Stimulated activated CD4-positive, alpha-beta T cell treated with anti-CD3 and anti-CD28 coated beads, Interleukin-1b, Interleukin-23, amount 100 ng/mL, for 48 hours (primary cell): ENCODE results near the gene ABCD1.
A peak's percentile ranks its signal among the peaks of the same experiment; 100 is the strongest.
"Not testable (repeated sequence)": the region's sequence is repeated elsewhere in the genome, so short reads cannot be mapped to it uniquely, and the experiment has no call there.

Source experiments
- DNase-seq: peaks from one replicate; pipeline ENCODE4 v3.0.0-alpha.2; 2020

ABCD1 gene

GRCh38 chrX:153714256-153714655 is 10.4 kb upstream of the ABCD1 start:
- no peak for DNase-seq

DNA sequence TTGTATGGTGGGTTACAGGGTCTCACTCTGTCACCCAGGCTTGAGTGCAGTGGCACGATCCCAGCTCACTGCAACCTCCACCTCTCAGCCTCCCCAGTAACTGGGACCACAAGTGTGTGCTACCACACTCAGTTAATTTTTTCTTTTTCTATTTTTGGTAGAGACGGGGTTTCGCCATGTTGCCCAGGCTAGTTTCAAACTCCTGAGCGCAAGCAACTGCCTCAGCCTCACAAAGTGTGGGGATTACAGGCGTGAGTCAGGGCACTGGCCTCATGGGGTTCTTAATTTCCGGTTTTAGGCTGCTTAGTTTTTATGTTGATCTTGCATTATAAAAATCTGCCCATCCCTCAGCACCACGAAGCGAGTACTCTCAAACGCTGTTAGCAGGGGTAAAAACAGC is 7.2 kb upstream of the ABCD1 start:
- DNase-seq: no peak

DNA sequence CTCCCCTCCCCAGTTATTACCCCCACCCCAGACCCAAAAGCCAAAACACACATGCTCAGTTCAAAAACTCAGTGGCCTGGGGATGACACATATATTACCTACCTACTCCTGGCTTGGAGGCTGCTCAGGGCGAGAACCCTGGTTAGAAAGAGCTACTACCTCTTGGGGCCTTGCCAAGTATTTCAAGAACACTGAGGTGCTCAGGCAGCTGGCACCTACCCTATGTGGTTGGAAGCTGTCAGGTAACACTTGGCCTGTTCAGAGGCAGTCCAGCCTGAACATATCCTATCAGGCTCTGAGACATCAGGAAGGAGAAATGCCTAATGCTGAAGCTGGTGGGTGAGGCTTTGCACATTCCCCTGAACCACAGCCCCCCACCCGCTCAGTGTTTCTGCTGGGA is 5.4 kb upstream of the ABCD1 start:
- no peak for DNase-seq

DNA sequence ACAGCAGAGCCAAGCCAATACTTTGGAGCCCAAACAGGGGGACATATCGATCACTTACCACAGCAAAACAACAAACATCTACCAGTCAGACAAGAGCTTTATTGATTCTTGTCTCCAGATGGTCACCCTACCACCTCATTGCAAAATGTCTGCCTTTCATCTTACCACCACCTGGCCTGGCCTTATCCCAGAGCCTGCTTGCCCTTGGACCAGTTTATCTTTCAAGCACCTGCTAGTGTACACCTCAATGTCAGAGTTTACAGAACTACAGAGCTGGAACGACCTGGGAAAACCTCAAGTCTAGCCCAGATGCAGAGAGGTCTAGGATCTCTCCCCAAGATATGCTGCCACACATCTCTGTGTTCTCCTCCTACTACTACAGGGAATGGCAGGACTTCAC is 5.0 kb upstream of the ABCD1 start:
- DNase-seq: no peak

- no peak for DNase-seq
These were observed 1.8 kb upstream of the ABCD1 start for GRCh38 chrX:153722704-153723350.

DNA sequence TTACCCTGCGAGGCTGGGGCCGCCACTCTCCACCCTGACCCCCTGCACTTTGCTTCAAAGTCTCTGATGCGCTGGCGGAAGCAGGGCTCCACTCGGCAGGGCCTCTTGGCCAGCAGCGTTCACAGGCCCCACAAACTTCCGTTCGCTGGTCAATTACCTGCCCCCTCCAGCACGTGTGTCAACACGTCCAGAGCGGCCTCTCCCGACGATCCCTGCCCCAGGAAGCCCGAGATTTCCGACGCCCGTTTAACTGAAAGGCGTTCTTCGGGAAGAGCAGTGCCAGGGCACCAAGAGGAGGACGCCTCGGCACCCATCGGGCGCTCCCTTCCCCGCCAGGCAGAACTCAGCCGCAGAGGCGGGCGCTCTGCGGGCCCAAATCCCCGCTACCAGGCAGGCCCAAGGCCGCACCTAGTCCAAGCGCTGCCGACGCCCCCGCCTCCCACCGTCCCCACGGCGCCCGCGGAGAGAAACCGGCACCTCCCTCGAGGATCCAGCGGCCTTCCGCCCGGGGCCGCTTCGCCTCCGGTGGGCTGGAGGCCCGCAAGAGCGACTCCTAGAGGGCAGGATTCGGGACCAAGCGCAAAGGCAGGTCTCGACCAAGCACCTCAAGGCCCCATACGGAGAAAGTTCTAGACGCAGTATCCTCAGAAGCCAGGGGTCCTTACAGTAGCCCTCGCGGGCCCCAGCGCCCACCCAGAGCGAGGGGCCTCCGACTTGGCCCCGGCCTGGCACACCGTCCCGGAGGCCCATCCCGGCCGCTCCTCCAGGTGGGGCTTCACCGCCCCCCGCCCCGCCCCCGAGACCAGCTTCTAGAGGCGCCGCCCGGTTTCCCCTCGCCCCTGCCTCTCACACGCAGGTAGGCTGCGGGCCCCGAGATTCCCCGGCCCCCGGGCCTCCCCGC is 1.1 kb upstream of the ABCD1 start:
- peak; percentile 42 for DNase-seq

DNA sequence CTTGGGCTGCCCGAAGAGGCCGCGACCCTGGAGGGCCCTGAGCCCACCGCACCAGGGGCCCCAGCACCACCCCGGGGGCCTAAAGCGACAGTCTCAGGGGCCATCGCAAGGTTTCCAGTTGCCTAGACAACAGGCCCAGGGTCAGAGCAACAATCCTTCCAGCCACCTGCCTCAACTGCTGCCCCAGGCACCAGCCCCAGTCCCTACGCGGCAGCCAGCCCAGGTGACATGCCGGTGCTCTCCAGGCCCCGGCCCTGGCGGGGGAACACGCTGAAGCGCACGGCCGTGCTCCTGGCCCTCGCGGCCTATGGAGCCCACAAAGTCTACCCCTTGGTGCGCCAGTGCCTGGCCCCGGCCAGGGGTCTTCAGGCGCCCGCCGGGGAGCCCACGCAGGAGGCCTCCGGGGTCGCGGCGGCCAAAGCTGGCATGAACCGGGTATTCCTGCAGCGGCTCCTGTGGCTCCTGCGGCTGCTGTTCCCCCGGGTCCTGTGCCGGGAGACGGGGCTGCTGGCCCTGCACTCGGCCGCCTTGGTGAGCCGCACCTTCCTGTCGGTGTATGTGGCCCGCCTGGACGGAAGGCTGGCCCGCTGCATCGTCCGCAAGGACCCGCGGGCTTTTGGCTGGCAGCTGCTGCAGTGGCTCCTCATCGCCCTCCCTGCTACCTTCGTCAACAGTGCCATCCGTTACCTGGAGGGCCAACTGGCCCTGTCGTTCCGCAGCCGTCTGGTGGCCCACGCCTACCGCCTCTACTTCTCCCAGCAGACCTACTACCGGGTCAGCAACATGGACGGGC is 579 bp downstream of the ABCD1 start:
- no peak for DNase-seq

GRCh38 chrX:153725832-153726285 is 1.2 kb downstream of the ABCD1 start:
- DNase-seq: no peak

DNA sequence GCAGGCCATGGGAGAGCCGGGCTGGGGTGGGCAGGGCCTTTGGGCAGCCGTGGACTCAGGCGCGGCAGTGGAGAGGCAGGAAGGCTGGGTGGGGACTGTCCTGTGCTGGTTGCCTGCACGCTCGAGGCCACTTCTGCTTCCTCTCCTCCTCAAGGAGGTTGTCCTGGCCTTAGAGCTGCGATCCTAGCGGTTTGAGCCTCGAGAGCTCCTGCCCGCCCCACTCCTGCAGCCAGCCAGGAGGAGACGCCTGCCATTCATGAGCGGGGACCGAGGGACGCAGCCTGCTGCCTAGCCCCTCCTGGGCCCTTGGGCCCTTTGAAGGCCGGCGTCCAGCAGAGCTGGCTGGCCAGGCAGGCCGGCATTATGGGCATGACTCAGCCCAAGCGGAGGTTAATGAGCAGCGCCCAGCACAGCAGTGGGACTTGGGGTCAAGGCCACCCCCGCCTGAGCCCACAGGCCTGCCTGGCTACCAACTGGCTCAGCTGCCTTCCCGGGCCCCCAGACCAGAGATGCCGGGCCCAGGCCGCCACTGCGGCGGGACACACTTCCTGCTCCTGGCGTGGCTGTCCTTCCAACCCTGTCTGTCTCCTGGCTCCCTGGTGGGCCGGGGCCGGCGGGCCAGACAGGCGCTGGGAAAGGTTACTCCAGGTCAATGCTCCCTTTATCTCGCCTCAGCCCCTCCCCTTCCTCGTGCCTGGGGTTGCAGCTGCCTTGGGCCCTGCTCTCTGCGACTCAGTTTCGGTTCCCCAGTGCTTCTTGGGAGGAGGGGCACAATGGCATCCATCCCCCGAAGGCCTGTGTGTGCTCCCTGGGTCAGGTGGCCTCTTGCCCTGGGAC is 1.8 kb downstream of the ABCD1 start:
- no peak for DNase-seq

- DNase-seq: no peak
These were observed 2.7 kb downstream of the ABCD1 start for GRCh38 chrX:153727123-153727931.

DNA sequence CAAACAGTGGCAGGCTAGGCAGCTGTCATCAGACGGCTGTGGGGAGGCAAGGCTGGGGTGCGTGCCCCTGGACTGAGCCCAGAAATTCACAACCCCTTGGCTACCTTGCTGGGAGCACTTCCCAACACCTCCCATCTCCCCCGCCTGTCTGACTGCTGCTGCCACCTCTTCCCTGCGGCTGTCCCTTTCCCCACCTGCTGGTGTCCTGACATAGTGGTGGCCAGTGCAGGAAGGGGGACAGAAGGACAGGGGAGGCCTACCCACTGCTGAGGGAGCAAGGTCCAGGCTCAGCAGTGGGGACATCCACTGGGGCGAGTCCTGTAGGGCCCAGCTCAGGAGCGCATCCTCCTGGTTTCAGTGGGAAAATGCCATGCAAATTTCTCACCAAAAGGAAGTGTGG is 3.4 kb downstream of the ABCD1 start:
- no peak for DNase-seq

DNA sequence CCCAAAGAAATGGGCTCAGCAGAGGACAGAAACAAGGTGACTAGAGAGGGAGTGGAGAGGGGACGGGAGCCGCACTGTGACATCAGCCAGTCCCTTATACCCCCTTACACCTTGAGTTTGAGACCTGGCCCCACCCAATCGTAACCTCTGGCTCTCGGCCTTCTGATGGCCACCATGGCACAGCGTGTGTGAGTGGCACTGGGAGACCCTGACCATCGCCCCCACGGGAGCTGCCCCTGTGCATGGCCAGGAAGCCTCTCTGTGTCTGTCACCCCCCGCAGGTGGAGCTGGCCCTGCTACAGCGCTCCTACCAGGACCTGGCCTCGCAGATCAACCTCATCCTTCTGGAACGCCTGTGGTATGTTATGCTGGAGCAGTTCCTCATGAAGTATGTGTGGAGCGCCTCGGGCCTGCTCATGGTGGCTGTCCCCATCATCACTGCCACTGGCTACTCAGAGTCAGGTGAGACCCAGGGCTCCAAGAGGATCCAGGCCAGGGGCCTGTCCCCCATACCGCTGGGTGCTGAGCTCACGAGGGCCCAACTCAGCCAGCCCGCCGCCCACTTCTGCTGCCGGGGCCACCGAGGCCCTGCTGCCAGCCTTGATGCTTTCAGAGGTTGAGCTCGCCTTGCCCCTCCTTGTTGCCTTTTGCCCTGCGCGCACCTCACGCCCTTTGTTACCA is 4.4 kb downstream of the ABCD1 start:
- DNase-seq: no peak

DNA sequence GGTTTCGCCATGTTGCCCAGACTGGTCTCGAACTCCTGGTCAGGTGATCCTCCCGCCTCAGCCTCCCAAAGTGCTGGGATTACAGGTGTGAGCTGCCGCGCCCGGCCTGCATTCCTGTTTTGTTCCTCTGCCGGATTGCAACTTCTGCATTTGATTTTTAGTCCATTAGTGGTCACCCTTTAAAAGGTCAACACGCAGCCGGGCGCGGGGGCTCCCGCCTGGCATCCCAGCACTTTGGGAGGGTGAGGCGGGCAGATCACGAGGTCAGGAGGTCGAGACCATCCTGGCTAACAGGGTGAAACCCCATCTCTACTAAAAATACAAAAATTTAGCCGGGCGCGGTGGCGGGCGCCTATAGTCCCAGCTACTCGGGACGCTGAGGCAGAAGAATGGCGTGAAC is 5.5 kb downstream of the ABCD1 start:
- not testable (repeated sequence) for DNase-seq

DNA sequence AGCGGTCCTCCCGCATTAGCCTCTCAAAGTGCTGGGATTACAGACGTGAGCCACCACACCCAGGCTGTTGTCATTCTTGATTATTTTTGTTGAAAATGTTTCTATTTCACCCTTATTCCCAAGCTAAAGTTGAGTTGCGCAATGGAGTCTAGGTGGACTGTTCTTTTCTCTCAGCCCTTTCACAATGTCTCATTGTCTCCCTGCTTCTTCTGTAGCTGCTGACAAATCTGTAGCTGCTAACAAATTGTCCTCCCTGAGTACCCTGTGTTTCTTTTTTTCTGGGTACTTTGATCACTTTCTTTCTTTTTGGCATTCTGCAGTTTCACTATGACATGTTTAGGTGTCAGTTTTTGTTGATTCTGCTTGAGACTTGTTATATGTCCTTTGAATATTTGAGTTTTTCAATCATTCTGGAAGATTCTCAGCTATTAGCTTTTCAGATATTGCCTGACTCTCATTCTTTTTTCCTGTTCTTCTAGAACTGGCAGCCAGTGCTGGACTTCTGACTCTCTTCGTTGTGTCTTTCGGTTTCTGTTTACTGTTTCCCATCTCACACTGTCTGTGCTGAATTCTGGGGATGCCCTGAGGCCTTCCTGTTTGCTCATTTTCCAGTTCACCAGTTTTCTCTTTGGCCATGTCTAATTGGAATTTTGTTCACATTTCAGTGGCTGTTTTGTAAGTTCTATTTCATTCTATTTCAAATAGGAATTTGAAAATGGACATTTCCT is 6.6 kb downstream of the ABCD1 start:
- DNase-seq: no peak

- no peak for DNase-seq
These were observed 7.2 kb downstream of the ABCD1 start for GRCh38 chrX:153731845-153732215.

DNA sequence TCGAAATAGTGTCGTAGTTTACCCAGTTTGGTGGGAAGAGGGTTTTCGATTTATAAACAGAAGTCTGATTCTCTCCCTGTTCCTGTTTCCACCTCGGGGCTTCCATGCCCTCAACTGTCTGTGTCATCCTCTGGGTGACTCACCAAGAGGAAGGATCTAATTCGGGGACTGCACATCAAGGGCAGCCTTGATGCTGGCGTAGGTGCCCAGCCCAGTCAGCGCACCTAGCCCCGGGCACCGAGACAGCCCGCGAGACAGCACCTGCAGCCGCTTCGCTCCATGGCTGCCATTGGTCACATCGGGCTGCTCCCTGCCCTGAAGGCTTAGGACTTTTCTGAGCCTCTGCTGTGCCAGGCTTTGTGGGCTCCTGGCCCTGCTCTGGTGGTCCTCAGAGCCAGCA is 7.7 kb downstream of the ABCD1 start:
- no peak for DNase-seq

DNA sequence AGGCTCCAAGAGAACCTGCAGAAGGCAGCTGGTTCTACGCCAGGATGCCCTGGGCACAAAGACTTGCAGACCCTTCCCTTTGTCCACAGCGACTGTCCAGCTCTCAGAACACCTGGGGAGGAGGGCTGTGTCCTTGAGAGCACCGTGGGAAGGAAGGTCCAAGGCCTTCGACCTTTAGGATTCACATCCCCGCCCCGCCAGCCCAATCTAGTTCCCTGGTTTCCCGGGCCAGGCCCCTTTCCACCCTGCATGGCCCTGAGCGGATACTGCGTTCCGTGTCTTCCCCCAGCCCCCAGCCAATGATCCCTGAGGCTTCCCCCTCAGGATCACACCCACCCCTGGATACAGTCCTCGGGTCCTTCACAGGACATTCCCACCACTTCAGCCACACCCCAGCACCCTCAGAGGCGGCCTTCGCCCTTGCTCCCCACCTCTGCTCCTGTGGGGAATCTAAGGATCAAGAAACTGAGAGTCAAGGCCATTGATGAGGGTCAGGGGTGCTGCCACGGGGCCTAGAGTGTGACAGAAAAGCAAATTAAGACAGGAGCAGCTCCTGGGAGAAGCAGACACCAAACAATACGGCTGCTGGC is 9.1 kb downstream of the ABCD1 start:
- no peak for DNase-seq

DNA sequence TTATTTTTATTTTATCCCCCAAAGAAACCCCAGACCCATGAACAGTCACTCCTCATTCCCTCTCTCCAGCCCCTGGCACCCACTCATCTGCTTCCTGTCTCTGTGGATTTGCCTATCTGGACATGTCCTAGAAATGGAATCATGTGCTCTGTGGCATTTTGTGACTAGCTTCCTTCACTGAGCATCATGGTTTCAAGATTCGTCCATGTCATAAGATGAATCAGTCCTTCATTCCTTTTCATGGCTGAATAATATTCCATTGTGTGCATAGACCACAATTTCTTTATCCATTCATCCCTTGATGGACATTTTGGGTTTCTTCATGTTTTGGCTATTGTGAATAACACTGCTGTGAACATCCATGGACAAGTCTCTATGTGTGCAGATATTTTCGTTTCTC is 10.2 kb downstream of the ABCD1 start:
- no peak for DNase-seq

DNA sequence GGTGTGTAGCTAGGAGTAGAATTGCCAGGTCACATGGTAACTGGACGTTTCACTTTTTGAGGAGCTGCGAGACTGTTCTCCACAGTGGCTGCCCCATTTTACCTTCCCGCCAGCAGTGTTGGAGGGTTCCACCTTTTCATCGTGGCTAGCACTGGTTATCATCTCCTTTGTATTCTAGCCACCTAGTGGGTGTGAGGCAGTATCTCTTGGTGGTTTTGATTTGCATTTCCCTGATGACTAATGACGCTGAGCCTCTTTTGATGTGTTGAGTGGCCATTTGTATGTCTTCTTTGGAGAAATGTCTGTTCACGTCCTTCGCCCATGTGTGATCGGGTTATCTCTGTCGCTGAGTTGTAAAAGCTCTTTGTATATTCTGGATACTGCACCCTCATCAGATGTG is 10.6 kb downstream of the ABCD1 start:
- no peak for DNase-seq
